OCI-LY3 (cell line): ENCODE measurements around the gene SCAMP1.

Source experiments
- CTCF ChIP-seq: fragments of 200-600, 300-600 bp; sonication (generic); IDR thresholded peaks from 2 replicates; pipeline ENCODE4 v1.5.1; 2014; ENCODE audit warnings: antibody characterized with exemption, low read length, low read depth
- EZH2phosphoT487 ChIP-seq: fragments of 200-600 bp; shearing (Covaris generic); IDR thresholded peaks from 2 replicates; pipeline ENCODE4 v1.6.1; 2018; ENCODE audit warnings: antibody characterized with exemption, mixed run types, low read depth

DNA sequence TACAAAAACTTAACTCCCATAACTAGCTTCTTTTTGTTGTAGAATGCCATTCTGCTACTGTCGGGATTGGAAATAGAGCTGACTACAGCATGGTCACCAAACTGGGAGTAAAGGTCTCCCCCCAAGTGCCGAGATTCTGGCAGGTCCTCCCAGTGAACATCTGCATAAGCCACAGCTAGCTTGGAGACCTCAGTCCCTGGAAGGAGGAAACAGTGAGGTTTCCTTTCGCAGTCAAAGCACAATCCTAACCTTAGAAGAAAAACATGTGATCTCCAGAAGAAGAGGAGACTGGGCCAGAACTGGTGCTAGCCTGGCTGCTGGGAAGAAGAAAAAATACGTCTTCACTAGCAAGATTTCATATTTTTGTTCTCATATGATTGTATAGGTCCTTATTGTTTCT, 127.4 kb downstream of the SCAMP1 start:
- no peak for TF ChIP-seq CTCF
- TF ChIP-seq EZH2phosphoT487 = no peak
